Mesenchymal stem cell (in vitro differentiated cells and primary cell): Measurements from ENCODE around the gene VPS35L.

ENCODE experiments used
- DNase-seq: peaks from one replicate; pipeline ENCODE4 v3.0.0-alpha.2; 2013
- H2AFZ ChIP-seq: one replicate; pipeline ENCODE4 v1.6.1; 2013; ENCODE audit warnings: low read depth, mild to moderate bottlenecking, control low read depth, inconsistent platforms, low read length, moderate library complexity
- H2AK5ac ChIP-seq: 2 replicates; pipeline ENCODE4 v1.6.1; 2013; ENCODE audit warnings: low read length, moderate library complexity, mild to moderate bottlenecking, inconsistent platforms; ENCODE audit not compliant: severe bottlenecking
- H2BK120ac ChIP-seq: one replicate; pipeline ENCODE4 v1.6.1; 2013; ENCODE audit warnings: low read depth, mild to moderate bottlenecking, inconsistent platforms, low read length, moderate library complexity
- H2BK12ac ChIP-seq, 2 experiments: one replicate each; pipeline ENCODE4 v1.6.1; 2013; ENCODE audit warnings: inconsistent platforms in 2 of 2, low read length in 2 of 2, mild to moderate bottlenecking in 2 of 2, moderate library complexity in 2 of 2, control low read depth in 1 of 2
- H2BK15ac ChIP-seq: one replicate; pipeline ENCODE4 v1.6.1; 2013; ENCODE audit warnings: mild to moderate bottlenecking, low read depth, inconsistent platforms; ENCODE audit not compliant: poor library complexity, severe bottlenecking
- H2BK5ac ChIP-seq: 2 replicates; pipeline ENCODE4 v1.6.1; 2013; ENCODE audit warnings: low read depth, mild to moderate bottlenecking, low read length, control low read depth, inconsistent platforms; ENCODE audit not compliant: poor library complexity, severe bottlenecking
- H3K14ac ChIP-seq, 2 experiments: one replicate each; pipeline ENCODE4 v1.6.1; 2013; ENCODE audit warnings: inconsistent platforms in 2 of 2, low read length in 2 of 2, control low read depth in 1 of 2, mild to moderate bottlenecking in 1 of 2, moderate library complexity in 1 of 2
- H3K18ac ChIP-seq, 2 experiments: one replicate each; pipeline ENCODE4 v1.6.1; 2013; ENCODE audit warnings: inconsistent platforms in 2 of 2, low read length in 2 of 2, control low read depth in 1 of 2, low read depth in 1 of 2, mild to moderate bottlenecking in 1 of 2
- H3K23ac ChIP-seq, 2 experiments: one replicate each; pipeline ENCODE4 v1.6.1; 2013; ENCODE audit warnings: inconsistent platforms in 2 of 2, low read length in 2 of 2, mild to moderate bottlenecking in 2 of 2, moderate library complexity in 2 of 2, control low read depth in 1 of 2
- H3K27ac ChIP-seq: 2 replicates; pipeline ENCODE4 v1.5.1; 2013; ENCODE audit warnings: mild to moderate bottlenecking, moderate library complexity, low read length, control low read depth, inconsistent platforms; ENCODE audit not compliant: poor library complexity, severe bottlenecking
- H3K27me3 ChIP-seq, 2 experiments: 2 replicates each; pipeline versions ENCODE4 v1.6.1 to v1.7.0; 2013; ENCODE audit warnings: low read length in 2 of 2, mild to moderate bottlenecking in 2 of 2, moderate library complexity in 2 of 2, control low read depth in 1 of 2, inconsistent platforms in 1 of 2; ENCODE audit not compliant: control insufficient read depth in 1 of 2, insufficient read depth in 1 of 2
- H3K36me3 ChIP-seq, 2 experiments: 2 replicates each; pipeline versions ENCODE4 v1.6.1 to v1.7.0; 2013; ENCODE audit warnings: low read length in 2 of 2, control low read depth in 1 of 2, inconsistent platforms in 1 of 2, low read depth in 1 of 2, mild to moderate bottlenecking in 1 of 2; ENCODE audit not compliant: insufficient read depth in 2 of 2, control insufficient read depth in 1 of 2
- H3K4ac ChIP-seq, 2 experiments: one replicate each; pipeline ENCODE4 v1.6.1; 2013; ENCODE audit warnings: inconsistent platforms in 2 of 2, low read length in 2 of 2, mild to moderate bottlenecking in 2 of 2, moderate library complexity in 2 of 2, control low read depth in 1 of 2, low read depth in 1 of 2
- H3K4me1 ChIP-seq: 2 replicates; pipeline ENCODE4 v1.6.1; 2013; ENCODE audit warnings: low read depth, low read length, control low read depth; ENCODE audit not compliant: control insufficient read depth, insufficient read depth
- H3K4me2 ChIP-seq: 2 replicates; pipeline ENCODE4 v1.6.1; 2013; ENCODE audit warnings: low read length, mild to moderate bottlenecking, inconsistent platforms; ENCODE audit not compliant: poor library complexity, severe bottlenecking
- H3K4me3 ChIP-seq, 2 experiments: 2 replicates each; pipeline versions ENCODE4 v1.5.1 to v1.7.0; 2013; ENCODE audit warnings: low read length in 2 of 2, mild to moderate bottlenecking in 2 of 2, control low read depth in 1 of 2, low read depth in 1 of 2; ENCODE audit not compliant: insufficient read depth in 1 of 2
- H3K79me1 ChIP-seq: replicated peaks from 2 replicates; pipeline ENCODE4 v1.6.1; 2013; ENCODE audit warnings: mild to moderate bottlenecking, control low read depth, low read length, inconsistent platforms; ENCODE audit not compliant: poor library complexity, severe bottlenecking
- H3K9ac ChIP-seq: 2 replicates; pipeline ENCODE4 v1.7.0; 2013; ENCODE audit warnings: mild to moderate bottlenecking, low read length, moderate library complexity
- H3K9me3 ChIP-seq: 2 replicates; pipeline ENCODE4 v1.7.0; 2013; ENCODE audit warnings: mild to moderate bottlenecking, low read length; ENCODE audit not compliant: control insufficient read depth
- H4K8ac ChIP-seq: one replicate; pipeline ENCODE4 v1.6.1; 2013; ENCODE audit warnings: inconsistent platforms, mild to moderate bottlenecking, low read length, moderate library complexity
- H4K91ac ChIP-seq: one replicate; pipeline ENCODE4 v1.6.1; 2013; ENCODE audit warnings: mild to moderate bottlenecking, low read length, inconsistent platforms
- WGBS: methylation state at CpG from one replicate; pipeline ENCODE4 v1.1.7; 2013; ENCODE audit warnings: mixed read lengths; 5-methylcytosine and 5-hydroxymethylcytosine counted together

The VPS35L gene

GRCh38 chr16:19699472-19699871, 144.0 kb downstream of the VPS35L start:
- Histone ChIP-seq H4K91ac (peak overlapping the region; percentile 73), H3K79me1 (peaks cover 25% of the 10 kb centered on the region), H3K4me3 (no peak overlapping the region), H2AK5ac (peak overlapping the region; percentile 72), H2BK15ac (peak overlapping the region; percentile 54), H3K14ac (peak overlapping the region in 1 of 2 experiments; percentile 8), H2BK5ac (no peak overlapping the region), H2BK12ac (peak overlapping the region; percentile 59 to 79), H4K8ac (peak overlapping the region; percentile 27), H3K9me3 (no peaks in the 10 kb centered on the region), H3K4me1 (peaks cover 24% of the 10 kb centered on the region), H3K27ac (peak overlapping the region; percentile 19), H3K18ac (peak overlapping the region; percentile 19 to 34), H3K4me2 (no peak overlapping the region), H3K23ac (no peak overlapping the region), H3K4ac (peak overlapping the region; percentile 13 to 53), H2AFZ (no peak overlapping the region), H3K36me3 (peaks cover 33% of the 10 kb centered on the region in 2 experiments), H3K9ac (peak overlapping the region; percentile 67), H2BK120ac (peak overlapping the region; percentile 39), H3K27me3 (no peaks in the 10 kb centered on the region)
- no peak for DNase-seq
- 99% methylated on average over 8 of the region's 8 CpGs for WGBS

- 49% methylated on average over 5 of the region's 6 CpGs for WGBS
- Histone ChIP-seq H3K4me3 (no peak overlapping the region), H3K27ac (peak overlapping the region; percentile 62), H4K8ac (no peak overlapping the region), H3K4me2 (no peak overlapping the region), H4K91ac (no peak overlapping the region), H2BK5ac (no peak overlapping the region), H2BK15ac (no peak overlapping the region), H3K4ac (no peak overlapping the region), H2BK12ac (no peak overlapping the region), H2AK5ac (no peak overlapping the region), H3K36me3 (peaks cover 41 to 42% of the 10 kb centered on the region in 2 experiments), H3K9ac (peak overlapping the region; percentile 53), H3K18ac (no peak overlapping the region), H2BK120ac (no peak overlapping the region), H3K79me1 (peaks cover 29% of the 10 kb centered on the region), H3K4me1 (peaks cover 28% of the 10 kb centered on the region), H3K9me3 (no peaks in the 10 kb centered on the region), H3K27me3 (no peaks in the 10 kb centered on the region), H3K23ac (no peak overlapping the region), H3K14ac (no peak overlapping the region), H2AFZ (no peak overlapping the region)
- DNase-seq: peak; percentile 77
Observed at GRCh38 chr16:19700319-19700781, 144.8 kb downstream of the VPS35L start.

- H3K4ac ChIP-seq: no peak overlapping the region
- H3K9ac ChIP-seq: peak overlapping the region; percentile 53
- H3K79me1 ChIP-seq: peaks cover 31% of the 10 kb centered on the region
- no peak overlapping the region for H3K4me2 ChIP-seq
- H3K4me1 ChIP-seq: peaks cover 26% of the 10 kb centered on the region
- no peaks in the 10 kb centered on the region for H3K9me3 ChIP-seq
- no peak for DNase-seq
- H3K18ac ChIP-seq: no peak overlapping the region
- no peak overlapping the region for H2AFZ ChIP-seq
- no peak overlapping the region for H3K4me3 ChIP-seq
- H2AK5ac ChIP-seq: no peak overlapping the region
- H3K27ac ChIP-seq: peak overlapping the region; percentile 62
- H3K14ac ChIP-seq: no peak overlapping the region
- no peak overlapping the region for H2BK5ac ChIP-seq
- H2BK120ac ChIP-seq: no peak overlapping the region
- no peaks in the 10 kb centered on the region for H3K27me3 ChIP-seq
- no peak overlapping the region for H3K23ac ChIP-seq
- H4K91ac ChIP-seq: no peak overlapping the region
- peaks cover 49% of the 10 kb centered on the region in 2 experiments for H3K36me3 ChIP-seq
- H2BK12ac ChIP-seq: no peak overlapping the region
- H2BK15ac ChIP-seq: no peak overlapping the region
- WGBS: 98% methylated on average over 3 of the region's 3 CpGs
- H4K8ac ChIP-seq: no peak overlapping the region
Observed at GRCh38 chr16:19701091-19701490, 145.6 kb downstream of the VPS35L start.

GRCh38 chr16:19703172-19703889, 147.8 kb downstream of the VPS35L start:
- H3K79me1 ChIP-seq: peaks cover 36% of the 10 kb centered on the region
- H3K9me3 ChIP-seq: no peaks in the 10 kb centered on the region
- peak overlapping the region; percentile 6 for H2BK15ac ChIP-seq
- H3K36me3 ChIP-seq: peaks cover 54 to 55% of the 10 kb centered on the region in 2 experiments
- H3K4me3 ChIP-seq: no peak overlapping the region
- no peak overlapping the region for H3K14ac ChIP-seq
- no peak overlapping the region for H3K27ac ChIP-seq
- H2AFZ ChIP-seq: no peak overlapping the region
- H4K91ac ChIP-seq: peak overlapping the region; percentile 23
- H4K8ac ChIP-seq: no peak overlapping the region
- H3K9ac ChIP-seq: peak overlapping the region; percentile 56
- 91% methylated on average over 5 of the region's 6 CpGs for WGBS
- peak overlapping the region; percentile 86 for H2BK120ac ChIP-seq
- H3K4ac ChIP-seq: peak overlapping the region in 1 of 2 experiments; percentile 3
- H2BK12ac ChIP-seq: peak overlapping the region; percentile 54 to 59
- no peaks in the 10 kb centered on the region for H3K27me3 ChIP-seq
- peak overlapping the region; percentile 80 to 84 for H3K18ac ChIP-seq
- peaks cover 25% of the 10 kb centered on the region for H3K4me1 ChIP-seq
- H3K23ac ChIP-seq: peak overlapping the region in 1 of 2 experiments; percentile 27
- no peak overlapping the region for H2BK5ac ChIP-seq
- H3K4me2 ChIP-seq: no peak overlapping the region
- H2AK5ac ChIP-seq: no peak overlapping the region
- peak; percentile 48 for DNase-seq
